CD14-positive monocyte (primary cell): Measurements from ENCODE around the gene PCSK7. TPM values are rescaled to one million over a fixed set of nuclear protein-coding genes. Genes with fewer than 3 reads are reported as not detected.
A peak's percentile ranks its signal among the peaks of the same experiment; 100 is the strongest.

Source experiments
- DNase-seq, 3 donors: peaks; one replicate each; pipeline ENCODE4 v3.0.0-alpha.2; 2011 to 2022
- H2AFZ ChIP-seq: 2 replicates; pipeline ENCODE4 v1.6.0; 2012; ENCODE audit warnings: mild to moderate bottlenecking, low read depth, low read length, inconsistent platforms; ENCODE audit not compliant: insufficient read depth, poor library complexity, severe bottlenecking
- H3K27ac ChIP-seq, 2 donors: 1 replicate in 1 of 2; 2 replicates in 1 of 2; pipeline ENCODE4 v1.5.1; 2012 to 2013; ENCODE audit warnings: low read length in 2 of 2, control low read depth in 1 of 2, inconsistent platforms in 1 of 2, low read depth in 1 of 2, mild to moderate bottlenecking in 1 of 2
- H3K27me3 ChIP-seq, 2 donors: one replicate each; pipeline versions ENCODE4 v1.6.0 to v1.6.1; 2011 to 2013; ENCODE audit warnings: low read length in 2 of 2; ENCODE audit not compliant: control insufficient read depth in 2 of 2, insufficient read depth in 2 of 2
- H3K36me3 ChIP-seq, 2 donors: replicated peaks in 1 of 2; 1 replicate in 1 of 2; 2 replicates in 1 of 2; pipeline versions ENCODE4 v1.5.1 to v1.6.1; 2012 to 2013; ENCODE audit warnings: low read length in 2 of 2, control low read depth in 1 of 2, inconsistent platforms in 1 of 2, mild to moderate bottlenecking in 1 of 2; ENCODE audit not compliant: insufficient read depth in 2 of 2, control insufficient read depth in 1 of 2
- H3K4me1 ChIP-seq, 2 donors: 1 replicate in 1 of 2; 2 replicates in 1 of 2; pipeline versions ENCODE4 v1.5.1 to v1.6.1; 2012 to 2013; ENCODE audit warnings: low read length in 2 of 2, control low read depth in 1 of 2, inconsistent platforms in 1 of 2, mild to moderate bottlenecking in 1 of 2, moderate library complexity in 1 of 2; ENCODE audit not compliant: insufficient read depth in 2 of 2, control insufficient read depth in 1 of 2
- H3K4me2 ChIP-seq: replicated peaks from 2 replicates; pipeline ENCODE3; 2012; ENCODE audit warnings: low read length, moderate library complexity, mild to moderate bottlenecking; ENCODE audit not compliant: poor library complexity, severe bottlenecking; ENCODE audit errors: extremely low read depth
- H3K4me3 ChIP-seq, 3 experiments: fragments of 200-600 bp in 1 of 3; sonication (generic) in 1 of 3; replicated peaks in 1 of 3; 1 replicate in 2 of 3; 2 replicates in 1 of 3; pipeline ENCODE4 v1.5.1; 2011 to 2013; ENCODE audit warnings: low read length in 3 of 3, mild to moderate bottlenecking in 3 of 3, control low read depth in 2 of 3, low read depth in 2 of 3, inconsistent platforms in 1 of 3, moderate library complexity in 1 of 3
- H3K79me2 ChIP-seq: 2 replicates; pipeline ENCODE4 v1.6.0; 2012; ENCODE audit warnings: mild to moderate bottlenecking, control low read depth, inconsistent platforms, low read length, moderate library complexity; ENCODE audit not compliant: insufficient read depth
- H3K9ac ChIP-seq: 2 replicates; pipeline ENCODE4 v1.6.0; 2017; ENCODE audit warnings: low read length, mild to moderate bottlenecking; ENCODE audit not compliant: insufficient read depth, poor library complexity, severe bottlenecking
- H3K9me3 ChIP-seq, 2 donors: replicated peaks in 1 of 2; 1 replicate in 1 of 2; 2 replicates in 1 of 2; pipeline versions ENCODE4 v1.5.1 to v1.6.1; 2012 to 2013; ENCODE audit warnings: low read length in 2 of 2, control low read depth in 1 of 2; ENCODE audit not compliant: control insufficient read depth in 1 of 2, insufficient read depth in 1 of 2
- H4K20me1 ChIP-seq: 2 replicates; pipeline ENCODE4 v1.6.0; 2012; ENCODE audit warnings: mild to moderate bottlenecking, low read length, control low read depth, moderate library complexity; ENCODE audit not compliant: insufficient read depth
- H3K27ac Mint-ChIP-seq, 7 donors: one replicate each; pipeline ENCODE4 v1.8.0; 2020; ENCODE audit warnings: mild to moderate bottlenecking in 7 of 7, mixed read lengths in 7 of 7, moderate library complexity in 6 of 7, inconsistent platforms in 2 of 7
- H3K27me3 Mint-ChIP-seq, 3 donors: one replicate each; pipeline ENCODE4 v1.8.0; 2021 to 2022; ENCODE audit warnings: low read depth in 3 of 3, mild to moderate bottlenecking in 3 of 3, mixed read lengths in 3 of 3, moderate library complexity in 3 of 3, inconsistent platforms in 1 of 3
- H3K36me3 Mint-ChIP-seq, 2 donors: one replicate each; pipeline ENCODE4 v1.8.0; 2020; ENCODE audit warnings: mixed read lengths in 2 of 2, inconsistent platforms in 1 of 2, mild to moderate bottlenecking in 1 of 2
- H3K4me1 Mint-ChIP-seq: one replicate; pipeline ENCODE4 v1.8.0; 2020; ENCODE audit warnings: mild to moderate bottlenecking, mixed read lengths
- H3K4me3 Mint-ChIP-seq, 2 donors: one replicate each; pipeline ENCODE4 v1.8.0; 2020; ENCODE audit warnings: mild to moderate bottlenecking in 2 of 2, mixed read lengths in 2 of 2, moderate library complexity in 1 of 2
- H3K9me3 Mint-ChIP-seq, 7 donors: one replicate each; pipeline ENCODE4 v1.8.0; 2020 to 2022; ENCODE audit warnings: mixed read lengths in 7 of 7, mild to moderate bottlenecking in 6 of 7, moderate library complexity in 6 of 7, inconsistent platforms in 2 of 7
- WGBS: methylation state at CpG from one replicate; pipeline ENCODE4 v1.1.5; 2013; ENCODE audit warnings: missing lambda C conversion rate; ENCODE audit not compliant: insufficient coverage; 5-methylcytosine and 5-hydroxymethylcytosine counted together
- intact Hi-C, 2 donors: fragments of 100-400 bp; cut with micrococcal nuclease; formaldehyde crosslinking; loops; one replicate each; pipeline versions ENCODE4 v1.15.0 to v1.15.1; 2023
- polyA plus RNA-seq, 3 donors: library from polyadenylated mRNA; depleted of rRNA in 1 of 3; unstranded in 2 of 3; stranded (reverse) in 1 of 3; fragments of 300-500 nt in 2 of 3; fragments of >200 nt in 1 of 3; fragmentation: Illumina TruSeq in 2 of 3; gene quantifications; 1 replicate in 2 of 3; 2 replicates in 1 of 3; pipeline ENCODE4 v1.2.3, GENCODE V29; 2012 to 2021
- TF ChIP-seq, protein P1 (sequence below): fragments of 200-600 bp; IDR thresholded peaks from one replicate; pipeline ENCODE4 v1.8.0; 2022; ENCODE audit warnings: antibody characterized with exemption, mild to moderate bottlenecking

PCSK7 gene
- polyA plus RNA-seq, 3 donors = 6.1 to 93.8 (median 9.5) TPM

DNA sequence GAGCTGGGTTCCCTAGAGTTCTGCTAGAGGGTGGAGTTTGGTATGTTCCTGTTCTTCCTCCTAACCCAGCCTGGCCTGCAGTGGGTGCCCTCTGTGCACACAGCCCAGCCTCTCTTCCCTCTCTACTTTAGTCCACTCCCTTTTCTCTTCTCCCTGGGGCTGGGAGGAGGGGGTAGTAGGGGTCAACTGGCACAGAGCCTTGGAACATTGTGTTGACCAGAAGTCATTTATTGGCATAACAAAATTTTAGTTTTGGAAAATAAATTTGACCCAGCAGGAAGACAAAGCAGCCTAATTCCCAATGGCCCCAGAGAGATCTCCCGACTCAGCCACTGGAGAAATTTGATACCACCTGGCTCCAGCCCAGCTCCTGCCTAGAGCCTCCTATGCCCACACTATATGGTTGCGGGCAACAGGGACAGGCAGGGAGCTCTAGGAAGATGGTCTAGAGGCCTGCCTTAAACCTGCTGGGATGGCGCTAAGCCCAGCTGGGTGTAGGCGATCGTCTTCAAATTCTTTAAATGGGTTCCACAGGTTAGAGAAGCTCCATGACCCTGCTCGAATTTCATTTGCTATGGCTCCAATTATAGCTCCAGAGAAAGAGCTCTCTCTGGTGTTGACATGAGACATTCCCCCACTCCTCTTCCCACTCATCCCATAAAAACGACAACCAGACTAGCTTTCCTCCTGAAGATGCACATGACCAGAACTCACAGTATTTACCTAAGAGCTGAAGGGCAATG lies 9.9 kb downstream of the PCSK7 start:
- Histone ChIP-seq H3K36me3 (peaks cover 89 to 99% of the 10 kb centered on the region in 2 donors), H3K9ac (no peak overlapping the region), H4K20me1 (peaks cover 5% of the 10 kb centered on the region), H2AFZ (no peak overlapping the region), H3K27ac (peak overlapping the region in 1 of 2 donors; percentile 6), H3K9me3 (no peaks in the 10 kb centered on the region), H3K27me3 (no peaks in the 10 kb centered on the region), H3K4me1 (peaks cover 0 to 3% of the 10 kb centered on the region in 2 donors), H3K79me2 (no peaks in the 10 kb centered on the region), H3K4me3 (no peak overlapping the region), H3K4me2 (no peak overlapping the region)
- H3K4me3 Mint-ChIP-seq = no peak overlapping the region
- H3K27me3 Mint-ChIP-seq = no peaks in the 10 kb centered on the region
- 100% methylated on average over 5 of the region's 7 CpGs for WGBS
- peaks cover 8% of the 10 kb centered on the region for H3K4me1 Mint-ChIP-seq
- no peak for DNase-seq
- H3K9me3 Mint-ChIP-seq = no peaks in the 10 kb centered on the region
- peak overlapping the region in 2 of 7 donors; percentile 15 to 65 for H3K27ac Mint-ChIP-seq
- peaks cover 90 to 99% of the 10 kb centered on the region in 2 donors for H3K36me3 Mint-ChIP-seq
- intact Hi-C loops = loop anchor here (5.0 to 10.0 kb wide), 3 partner anchors 40 to 347 kb away; no protein-coding TSS in a partner anchor
- TF ChIP-seq, protein P1, sequence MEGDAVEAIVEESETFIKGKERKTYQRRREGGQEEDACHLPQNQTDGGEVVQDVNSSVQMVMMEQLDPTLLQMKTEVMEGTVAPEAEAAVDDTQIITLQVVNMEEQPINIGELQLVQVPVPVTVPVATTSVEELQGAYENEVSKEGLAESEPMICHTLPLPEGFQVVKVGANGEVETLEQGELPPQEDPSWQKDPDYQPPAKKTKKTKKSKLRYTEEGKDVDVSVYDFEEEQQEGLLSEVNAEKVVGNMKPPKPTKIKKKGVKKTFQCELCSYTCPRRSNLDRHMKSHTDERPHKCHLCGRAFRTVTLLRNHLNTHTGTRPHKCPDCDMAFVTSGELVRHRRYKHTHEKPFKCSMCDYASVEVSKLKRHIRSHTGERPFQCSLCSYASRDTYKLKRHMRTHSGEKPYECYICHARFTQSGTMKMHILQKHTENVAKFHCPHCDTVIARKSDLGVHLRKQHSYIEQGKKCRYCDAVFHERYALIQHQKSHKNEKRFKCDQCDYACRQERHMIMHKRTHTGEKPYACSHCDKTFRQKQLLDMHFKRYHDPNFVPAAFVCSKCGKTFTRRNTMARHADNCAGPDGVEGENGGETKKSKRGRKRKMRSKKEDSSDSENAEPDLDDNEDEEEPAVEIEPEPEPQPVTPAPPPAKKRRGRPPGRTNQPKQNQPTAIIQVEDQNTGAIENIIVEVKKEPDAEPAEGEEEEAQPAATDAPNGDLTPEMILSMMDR = no peak

DNA sequence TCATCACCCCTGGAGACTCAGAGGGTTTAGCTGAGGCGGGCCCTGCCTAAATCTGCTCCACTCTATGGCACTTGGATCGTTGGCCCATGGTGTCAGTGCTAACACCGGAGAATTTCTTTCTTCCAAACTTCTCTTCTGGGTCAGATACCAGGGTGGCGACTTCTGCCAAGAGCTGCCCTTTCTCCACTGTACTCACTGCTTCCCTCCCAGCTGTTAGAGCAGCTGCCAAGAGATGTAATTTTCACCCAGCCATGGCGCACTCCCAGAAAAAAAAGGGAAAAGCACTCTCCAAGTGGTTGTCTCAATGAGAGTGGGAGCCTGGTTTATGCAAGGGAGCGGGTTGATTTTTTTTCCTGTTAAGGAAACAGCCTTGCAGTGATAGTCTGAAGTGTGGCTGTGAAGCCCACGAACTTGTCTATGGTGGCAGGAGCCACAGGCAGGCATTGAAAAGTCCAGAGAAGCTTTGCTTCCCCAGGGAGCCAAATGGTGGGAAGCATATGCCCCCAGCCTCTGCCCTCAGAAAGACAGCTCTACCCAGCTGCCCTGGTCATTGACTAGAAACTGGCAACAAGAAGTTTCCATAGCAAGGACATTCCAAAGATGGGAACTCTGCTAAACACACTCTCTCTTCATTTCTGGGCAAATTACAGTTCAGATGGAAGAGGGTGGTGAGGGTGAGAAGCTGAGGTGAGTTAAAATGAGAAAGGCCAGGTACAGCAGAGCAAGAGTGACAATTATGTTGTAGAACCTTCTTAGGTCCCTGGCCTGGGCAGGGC lies 10.7 kb downstream of the PCSK7 start:
- H3K9me3 ChIP-seq = no peaks in the 10 kb centered on the region
- TF ChIP-seq, protein P1 = no peak
- Mint-ChIP-seq H3K27ac (peak overlapping the region in 3 of 7 donors; percentile 15 to 84 (median 65)), H3K9me3 (no peaks in the 10 kb centered on the region), H3K4me1 (peaks cover 6% of the 10 kb centered on the region), H3K27me3 (no peaks in the 10 kb centered on the region), H3K36me3 (peaks cover 91 to 100% of the 10 kb centered on the region in 2 donors), H3K4me3 (no peak overlapping the region)
- H3K9ac ChIP-seq = no peak overlapping the region
- no peak overlapping the region for H3K4me2 ChIP-seq
- no peak overlapping the region for H2AFZ ChIP-seq
- H3K27me3 ChIP-seq = no peaks in the 10 kb centered on the region
- peaks cover 90 to 100% of the 10 kb centered on the region in 2 donors for H3K36me3 ChIP-seq
- no peak overlapping the region for H3K4me3 ChIP-seq
- 97% methylated on average over 5 of the region's 7 CpGs for WGBS
- no peaks in the 10 kb centered on the region for H4K20me1 ChIP-seq
- H3K79me2 ChIP-seq = no peaks in the 10 kb centered on the region
- DNase-seq = no peak
- peak overlapping the region in 1 of 2 donors; percentile 6 for H3K27ac ChIP-seq
- H3K4me1 ChIP-seq = peaks cover 0 to 3% of the 10 kb centered on the region in 2 donors
- intact Hi-C loops = loop anchor here (5.0 to 10.0 kb wide), 3 partner anchors 39 to 346 kb away; no protein-coding TSS in a partner anchor
